Smooth muscle cell (in vitro differentiated cells): Measurements from ENCODE around the gene MBLAC1. TPM values are rescaled to one million over a fixed set of nuclear protein-coding genes. Genes with fewer than 3 reads are reported as not detected.

ENCODE experiments used
- DNase-seq: peaks from one replicate; lab custom pipeline; 2025; ENCODE audit not compliant: unreplicated experiment; lab: John Stamatoyannopoulos, UW
- H2AFZ ChIP-seq: fragments of 200-600 bp; sonication (generic); 2 replicates; pipeline ENCODE4 v1.6.0; 2016; ENCODE audit warnings: antibody characterized with exemption, low read depth, mild to moderate bottlenecking
- H3F3A ChIP-seq: fragments of 200-600 bp; sonication (generic); 2 replicates; pipeline ENCODE4 v1.6.0; 2017; ENCODE audit warnings: antibody characterized with exemption, low read depth
- H3K27ac ChIP-seq: fragments of 200-600 bp; sonication (generic); 2 replicates; pipeline ENCODE4 v1.5.1; 2016; ENCODE audit warnings: low read depth, mild to moderate bottlenecking
- H3K27me3 ChIP-seq: fragments of 200-600 bp; sonication (generic); 2 replicates; pipeline ENCODE4 v1.6.1; 2016; ENCODE audit warnings: low read depth, mild to moderate bottlenecking
- H3K36me3 ChIP-seq: fragments of 200-600 bp; sonication (generic); 2 replicates; pipeline ENCODE4 v1.5.1; 2016; ENCODE audit warnings: low read depth
- H3K4me1 ChIP-seq: fragments of 200-600 bp; sonication (generic); 2 replicates; pipeline ENCODE4 v1.5.1; 2016; ENCODE audit warnings: low read depth
- H3K4me2 ChIP-seq: fragments of 200-600 bp; sonication (generic); 2 replicates; pipeline ENCODE4 v1.6.0; 2016; ENCODE audit warnings: mild to moderate bottlenecking
- H3K4me3 ChIP-seq: fragments of 200-600 bp; sonication (generic); 2 replicates; pipeline ENCODE4 v1.5.1; 2016; ENCODE audit warnings: mild to moderate bottlenecking
- H3K79me2 ChIP-seq: fragments of 200-600 bp; sonication (generic); 2 replicates; pipeline ENCODE4 v1.6.0; 2016; ENCODE audit warnings: low read depth, mild to moderate bottlenecking
- H3K9ac ChIP-seq: fragments of 200-600 bp; sonication (generic); 2 replicates; pipeline ENCODE4 v1.6.0; 2016; ENCODE audit warnings: low read depth
- H3K9me3 ChIP-seq: fragments of 200-600 bp; sonication (generic); replicated peaks from 2 replicates; pipeline ENCODE4 v1.5.1; 2016; ENCODE audit warnings: low read depth
- H4K20me1 ChIP-seq: fragments of 200-600 bp; sonication (generic); 2 replicates; pipeline ENCODE4 v1.6.0; 2016; ENCODE audit warnings: low read depth
- CTCF ChIP-seq: fragments of 200-600 bp; sonication (generic); IDR thresholded peaks from 2 replicates; pipeline ENCODE4 v1.5.1; 2017; ENCODE audit warnings: borderline replicate concordance, mild to moderate bottlenecking, antibody characterized with exemption; ENCODE audit not compliant: insufficient read depth, poor library complexity, severe bottlenecking
- WGBS: methylation state at CpG from one replicate; pipeline ENCODE4 v1.1.7; 2016; ENCODE audit warnings: low lambda C conversion rate; 5-methylcytosine and 5-hydroxymethylcytosine counted together
- polyA plus RNA-seq: library from polyadenylated mRNA; unstranded; fragments of >200 nt; fragmentation: Nextera tagmentation; extraction: Ambion mirVana; gene quantifications from 2 replicates; pipeline ENCODE4 v1.2.1, GENCODE V29; 2016
- total RNA-seq: library from RNA; depleted of rRNA; stranded (reverse); fragments of >200 nt; gene quantifications from 2 replicates; pipeline ENCODE4 v1.2.3, GENCODE V29; 2014

The MBLAC1 gene
- total and polyA plus RNA-seq, 2 experiments from 2014 or later, result 0.76 to 2.3 TPM

- Histone ChIP-seq H3K36me3 (peaks cover 8% of the 10 kb centered on the region), H4K20me1 (no peaks in the 10 kb centered on the region), H3K4me2 (no peak overlapping the region), H2AFZ (no peak overlapping the region), H3K79me2 (peaks cover 7% of the 10 kb centered on the region), H3K4me1 (peaks cover 9% of the 10 kb centered on the region), H3K9ac (no peak overlapping the region), H3K9me3 (no peaks in the 10 kb centered on the region), H3K4me3 (no peak overlapping the region), H3K27me3 (no peaks in the 10 kb centered on the region), H3F3A (peaks cover 42% of the 10 kb centered on the region), H3K27ac (no peak overlapping the region)
- 74% methylated on average over 8 of the region's 8 CpGs for WGBS
- no peak for TF ChIP-seq CTCF
- DNase-seq, result no peak
These were observed 33.7 kb upstream of the MBLAC1 start for GRCh38 chr7:100093054-100093453.

GRCh38 chr7:100093498-100093897, 33.3 kb upstream of the MBLAC1 start:
- peaks cover 11% of the 10 kb centered on the region for H3K79me2 ChIP-seq
- DNase-seq, result no peak
- no peak overlapping the region for H3K4me3 ChIP-seq
- no peak overlapping the region for H3K27ac ChIP-seq
- no peaks in the 10 kb centered on the region for H3K9me3 ChIP-seq
- WGBS, result 90% methylated on average over 13 of the region's 13 CpGs
- TF ChIP-seq CTCF, result no peak
- H3K36me3 ChIP-seq, result peaks cover 13% of the 10 kb centered on the region
- no peak overlapping the region for H3K9ac ChIP-seq
- H3K27me3 ChIP-seq, result no peaks in the 10 kb centered on the region
- H2AFZ ChIP-seq, result no peak overlapping the region
- peaks cover 38% of the 10 kb centered on the region for H3F3A ChIP-seq
- peaks cover 5% of the 10 kb centered on the region for H3K4me1 ChIP-seq
- no peak overlapping the region for H3K4me2 ChIP-seq
- H4K20me1 ChIP-seq, result no peaks in the 10 kb centered on the region

GRCh38 chr7:100093925-100094486, 32.8 kb upstream of the MBLAC1 start:
- 95% methylated on average over 16 of the region's 16 CpGs for WGBS
- H3K36me3 ChIP-seq, result peaks cover 18% of the 10 kb centered on the region
- no peaks in the 10 kb centered on the region for H4K20me1 ChIP-seq
- no peak for TF ChIP-seq CTCF
- no peak for DNase-seq
- H3F3A ChIP-seq, result peaks cover 36% of the 10 kb centered on the region
- H3K4me2 ChIP-seq, result no peak overlapping the region
- peaks cover 9% of the 10 kb centered on the region for H3K4me1 ChIP-seq
- peaks cover 16% of the 10 kb centered on the region for H3K79me2 ChIP-seq
- no peaks in the 10 kb centered on the region for H3K9me3 ChIP-seq
- no peaks in the 10 kb centered on the region for H3K27me3 ChIP-seq
- no peak overlapping the region for H3K9ac ChIP-seq
- H3K4me3 ChIP-seq, result no peak overlapping the region
- no peak overlapping the region for H2AFZ ChIP-seq
- no peak overlapping the region for H3K27ac ChIP-seq

GRCh38 chr7:100095289-100095688, 31.5 kb upstream of the MBLAC1 start:
- no peak for TF ChIP-seq CTCF
- Histone ChIP-seq H3K4me1 (peaks cover 15% of the 10 kb centered on the region), H3K4me2 (no peak overlapping the region), H3F3A (peaks cover 30% of the 10 kb centered on the region), H3K79me2 (peaks cover 25% of the 10 kb centered on the region), H3K9me3 (no peaks in the 10 kb centered on the region), H3K27me3 (no peaks in the 10 kb centered on the region), H3K36me3 (peaks cover 19% of the 10 kb centered on the region), H3K9ac (no peak overlapping the region), H3K4me3 (no peak overlapping the region), H3K27ac (no peak overlapping the region), H4K20me1 (peaks cover 9% of the 10 kb centered on the region), H2AFZ (no peak overlapping the region)
- 92% methylated on average over 9 of the region's 9 CpGs for WGBS
- no peak for DNase-seq
